Posterior cingulate gyrus (tissue), 11 donors: Measurements from ENCODE around the gene HHAT.
A peak's percentile ranks its signal among the peaks of the same experiment; 100 is the strongest.

Experiments
- DNase-seq, 10 donors: peaks; one replicate each; pipeline versions ENCODE4 v3.0.0 to v3.0.0-alpha.2; 2020 to 2021; ENCODE audit warnings: mixed read lengths in 3 of 10
- intact Hi-C: fragments of 100-400 bp; cut with DNase I; formaldehyde crosslinking; loops from one replicate; pipeline ENCODE4 v1.15.1; 2023

The HHAT gene

DNA sequence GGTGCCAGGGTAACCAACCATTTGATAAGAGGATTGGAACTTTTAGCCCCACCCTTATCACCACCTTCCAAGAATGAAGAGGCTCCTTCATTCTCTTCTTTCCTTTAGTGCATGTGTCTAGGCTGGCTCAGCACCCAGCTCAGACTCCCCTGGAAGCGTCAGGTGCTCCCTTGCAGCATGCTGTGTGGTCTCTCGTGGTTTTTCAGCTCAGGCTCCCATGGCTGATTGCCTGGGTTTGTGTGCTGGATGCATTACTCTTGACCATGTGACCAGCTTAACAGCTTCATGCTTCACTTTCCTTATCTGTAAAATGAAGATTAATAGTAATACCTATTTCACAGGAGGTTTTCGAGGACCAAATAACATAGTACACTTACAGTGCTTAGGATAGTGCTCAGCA, 198.4 kb downstream of the HHAT start:
- DNase-seq, result no peak
- intact Hi-C loops, result no loop called here

DNA sequence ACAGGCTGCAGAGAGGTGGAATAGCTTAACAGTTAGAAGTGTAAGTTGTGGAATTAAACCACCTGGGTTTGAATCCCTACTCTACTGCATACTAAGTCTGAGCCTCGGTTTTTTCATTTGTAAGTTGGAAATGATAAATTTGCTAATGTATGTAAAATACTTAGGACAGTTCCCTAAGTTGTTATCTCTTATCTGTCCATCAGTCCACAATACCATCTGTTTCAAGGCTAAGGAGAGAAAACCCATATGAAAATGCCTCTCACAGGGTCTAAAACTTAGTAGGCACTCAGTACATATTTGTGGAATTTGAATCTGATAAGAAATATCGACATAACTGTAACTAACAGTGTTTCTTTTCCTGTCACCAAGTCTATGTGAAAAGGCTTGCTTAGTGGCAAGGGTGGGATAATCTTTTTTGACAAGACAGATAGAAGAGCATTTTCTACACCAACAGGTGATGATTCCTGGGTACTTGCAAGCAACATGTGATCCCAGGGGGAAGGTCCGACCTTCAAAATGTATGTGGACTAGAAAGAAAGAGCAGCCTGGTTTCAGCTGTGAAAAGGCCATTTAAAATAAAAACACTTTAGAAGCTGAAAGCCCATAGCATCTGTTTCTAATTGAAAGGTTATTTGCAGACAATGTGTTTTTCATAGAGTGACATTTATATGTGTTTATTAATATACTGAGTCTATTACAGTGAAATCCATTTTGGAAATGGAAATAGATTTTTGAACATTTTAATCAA, 202.9 kb downstream of the HHAT start:
- intact Hi-C loops, result no loop called here
- DNase-seq, result no peak

DNA sequence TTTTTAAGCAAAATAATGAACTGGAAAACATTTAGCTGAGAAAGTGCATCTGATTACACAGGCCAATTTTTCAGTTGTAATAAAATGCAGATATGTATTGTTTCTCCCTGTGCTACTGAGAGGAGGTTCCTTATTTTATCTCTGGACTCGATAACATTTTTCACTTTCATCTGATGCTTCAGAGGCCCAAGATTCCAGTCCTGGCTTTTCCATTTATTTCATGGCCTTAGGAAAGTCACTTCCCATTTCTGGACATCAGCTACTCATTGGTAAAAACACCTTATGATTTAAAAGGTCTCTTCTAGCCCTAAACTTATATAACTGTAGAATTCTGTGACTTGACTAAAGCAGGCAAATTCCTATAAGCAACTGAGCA, 203.5 kb downstream of the HHAT start:
- no peak for DNase-seq
- intact Hi-C loops, result no loop called here

DNA sequence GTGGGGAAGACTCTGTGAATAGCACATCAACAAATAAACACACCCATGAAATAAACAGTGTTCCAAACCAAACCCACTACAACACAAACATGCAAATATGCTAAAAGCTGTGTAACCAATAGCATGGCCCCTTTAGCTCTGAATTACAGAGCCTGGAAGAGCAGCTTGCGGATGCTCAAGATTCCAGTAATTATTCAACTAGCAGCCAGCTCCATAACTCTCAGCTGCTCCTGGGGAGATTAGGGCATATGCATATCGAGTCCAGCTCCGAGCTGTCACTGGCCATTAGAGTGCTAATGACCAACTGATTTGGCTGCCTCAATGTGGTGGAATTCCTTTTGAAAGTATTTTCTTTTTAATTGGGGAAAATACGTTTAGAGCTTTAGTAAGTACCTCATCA, 207.1 kb downstream of the HHAT start:
- DNase-seq, result no peak
- intact Hi-C loops, result no loop called here

DNA sequence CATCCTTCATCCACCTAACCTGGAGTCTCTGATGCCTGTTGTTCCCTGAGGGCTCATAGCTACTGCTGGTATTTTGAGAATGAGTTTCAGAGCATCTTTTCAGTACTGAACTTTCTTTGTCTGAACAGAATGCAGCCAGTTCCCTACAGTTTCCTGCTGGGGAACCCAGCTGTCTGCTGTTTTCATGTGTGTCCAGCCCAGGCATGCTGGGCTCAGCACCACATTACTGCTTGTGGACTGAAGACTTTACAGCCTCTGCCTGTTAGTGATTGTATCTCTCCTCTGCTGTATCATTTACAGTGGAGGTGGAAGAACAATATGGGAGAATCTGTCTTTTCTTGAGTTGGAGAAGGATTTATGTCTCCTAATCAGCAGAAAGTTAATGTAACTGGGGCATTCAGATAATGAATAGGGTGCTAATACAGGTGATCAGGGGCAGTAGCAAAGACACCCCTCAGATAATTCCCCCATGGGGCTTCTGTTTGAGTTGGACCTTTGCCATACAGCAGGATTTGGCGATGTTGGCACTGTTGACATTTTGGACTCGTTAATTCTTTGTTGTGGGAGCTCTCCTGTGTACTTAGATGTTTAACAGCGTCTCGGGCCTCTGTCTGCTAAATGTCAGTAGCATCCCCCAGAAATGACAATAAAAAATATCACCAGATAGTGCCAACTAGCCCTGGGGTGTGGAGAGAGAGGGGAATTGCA, 207.7 kb downstream of the HHAT start:
- no peak for DNase-seq
- intact Hi-C loops, result no loop called here

DNA sequence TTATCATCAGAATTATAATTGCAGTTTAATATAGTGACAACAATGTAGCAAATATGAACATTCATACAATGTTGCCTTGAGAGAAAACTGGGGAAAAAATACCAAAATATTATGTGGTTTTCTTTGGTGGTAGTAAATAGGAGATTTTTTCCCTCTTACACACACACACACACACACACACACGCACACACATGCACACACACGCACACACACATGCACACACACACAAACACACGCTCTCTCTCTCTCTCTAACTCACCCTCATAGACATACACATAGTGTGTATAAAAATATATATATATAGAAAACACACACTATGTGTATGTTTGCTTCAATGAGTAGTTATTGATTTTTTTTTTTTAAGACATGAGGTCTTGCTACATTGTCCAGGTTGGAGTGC, 211.6 kb downstream of the HHAT start:
- no peak for DNase-seq
- intact Hi-C loops, result no loop called here

DNA sequence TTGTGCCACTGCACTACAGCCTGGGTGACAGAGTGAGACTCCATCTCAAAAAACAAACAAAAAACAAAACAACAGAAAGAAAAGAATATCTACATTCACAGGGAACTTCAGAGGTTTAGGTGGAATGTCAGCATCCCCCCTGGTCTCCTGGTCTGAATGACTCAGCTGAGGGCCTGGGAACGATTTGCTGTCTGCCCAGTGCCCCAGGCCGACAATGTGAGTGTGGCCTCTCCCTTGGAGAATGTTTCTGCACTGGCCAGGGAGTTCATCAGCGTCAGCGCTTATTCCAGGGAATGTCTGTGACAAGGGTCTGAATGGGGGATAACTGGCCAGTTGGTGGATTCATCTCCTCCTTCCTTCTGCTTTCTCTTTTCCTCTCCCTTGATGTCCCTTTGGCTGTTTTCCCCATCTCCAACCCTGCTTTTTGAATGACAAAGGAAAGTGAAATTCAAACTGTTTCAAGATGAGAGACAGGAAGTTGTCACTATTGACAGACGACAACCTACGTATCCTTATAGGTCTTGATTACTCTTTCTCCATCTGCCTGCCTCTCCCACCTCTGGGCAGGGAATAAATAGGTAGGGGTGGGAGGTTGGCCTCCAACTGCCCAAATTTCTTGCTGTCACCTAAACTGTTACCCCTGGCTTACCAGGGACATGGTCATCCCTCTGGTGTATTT, 213.1 kb downstream of the HHAT start:
- DNase-seq, result no peak
- intact Hi-C loops, result no loop called here

DNA sequence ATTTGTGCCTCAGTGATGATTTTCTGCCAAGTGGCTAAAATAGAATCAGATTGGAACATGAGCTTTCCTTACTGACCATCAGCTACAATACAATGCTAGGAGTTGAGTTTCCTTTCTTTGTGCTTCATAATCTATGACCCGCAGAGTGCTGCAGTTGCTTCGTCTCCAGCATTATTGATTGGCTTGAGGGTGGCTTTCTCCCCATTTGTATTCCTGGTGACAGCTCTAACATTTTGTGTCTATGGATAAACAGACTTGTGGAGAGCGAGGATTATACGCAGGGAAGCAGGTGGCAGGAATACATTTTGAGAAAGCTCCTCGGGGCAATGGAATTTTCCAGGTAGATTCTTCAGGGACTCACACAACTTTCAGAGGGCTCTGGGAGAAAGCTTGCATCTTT, 223.2 kb downstream of the HHAT start:
- DNase-seq, result no peak
- intact Hi-C loops, result no loop called here

DNA sequence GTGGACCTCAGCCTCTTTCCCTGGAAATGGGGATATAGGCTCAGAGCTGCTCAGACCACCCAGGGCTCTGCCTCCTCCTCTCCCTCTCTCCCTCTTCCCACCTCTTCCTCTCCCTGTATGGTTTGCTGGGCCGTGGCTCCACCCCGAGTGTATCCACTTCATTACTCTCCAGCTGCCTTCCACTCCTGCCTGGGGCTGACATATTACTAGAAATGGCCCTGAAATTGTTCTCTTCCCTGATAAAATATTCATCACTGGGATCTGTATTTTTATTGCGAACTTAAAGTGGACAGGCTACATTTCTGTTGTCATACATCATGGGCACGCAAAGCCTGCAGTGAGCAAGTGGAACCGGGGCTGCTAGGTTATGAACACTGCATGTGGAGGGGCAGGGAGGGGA, 225.0 kb downstream of the HHAT start:
- DNase-seq, result no peak
- intact Hi-C loops, result no loop called here

DNA sequence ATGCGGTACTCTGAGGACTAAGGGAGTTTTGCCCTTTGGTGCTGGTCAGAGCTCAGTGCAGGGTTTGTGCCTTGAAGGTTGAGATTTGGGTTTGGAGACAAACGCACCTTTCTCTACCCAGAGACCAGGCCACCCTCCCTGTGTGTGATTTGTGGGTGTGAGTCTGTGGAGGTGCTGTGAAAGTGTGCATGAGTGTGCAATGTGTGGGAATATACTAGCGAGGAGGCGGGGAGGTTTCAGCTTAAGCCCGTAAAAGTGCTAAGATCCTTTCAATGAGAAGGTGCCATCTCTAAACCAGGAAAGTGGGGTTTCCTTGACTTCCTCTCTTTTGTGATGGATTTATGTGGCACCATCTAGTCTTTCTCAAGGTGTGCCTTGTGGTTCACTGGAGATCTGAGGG, 225.7 kb downstream of the HHAT start:
- intact Hi-C loops, result no loop called here
- DNase-seq, result no peak

DNA sequence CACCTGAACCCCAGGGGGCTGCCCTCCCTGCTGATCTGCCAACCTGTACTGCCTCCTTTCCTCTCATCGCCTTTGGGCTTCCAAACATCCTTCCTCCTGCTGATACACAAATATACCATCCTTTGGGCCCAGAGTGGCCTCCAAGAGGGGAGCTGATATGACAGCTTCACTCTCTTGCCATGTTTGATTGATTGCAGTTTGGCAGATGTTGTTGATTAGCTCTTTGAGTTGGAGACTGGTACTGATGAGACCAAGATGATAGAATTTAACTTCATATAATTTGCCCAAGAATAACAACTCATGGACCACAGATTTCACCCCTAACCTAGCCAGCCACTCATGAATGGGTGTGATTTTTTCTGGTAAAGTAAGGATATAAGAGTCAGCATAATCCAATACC, 227.8 kb downstream of the HHAT start:
- intact Hi-C loops, result no loop called here
- DNase-seq, result no peak

DNA sequence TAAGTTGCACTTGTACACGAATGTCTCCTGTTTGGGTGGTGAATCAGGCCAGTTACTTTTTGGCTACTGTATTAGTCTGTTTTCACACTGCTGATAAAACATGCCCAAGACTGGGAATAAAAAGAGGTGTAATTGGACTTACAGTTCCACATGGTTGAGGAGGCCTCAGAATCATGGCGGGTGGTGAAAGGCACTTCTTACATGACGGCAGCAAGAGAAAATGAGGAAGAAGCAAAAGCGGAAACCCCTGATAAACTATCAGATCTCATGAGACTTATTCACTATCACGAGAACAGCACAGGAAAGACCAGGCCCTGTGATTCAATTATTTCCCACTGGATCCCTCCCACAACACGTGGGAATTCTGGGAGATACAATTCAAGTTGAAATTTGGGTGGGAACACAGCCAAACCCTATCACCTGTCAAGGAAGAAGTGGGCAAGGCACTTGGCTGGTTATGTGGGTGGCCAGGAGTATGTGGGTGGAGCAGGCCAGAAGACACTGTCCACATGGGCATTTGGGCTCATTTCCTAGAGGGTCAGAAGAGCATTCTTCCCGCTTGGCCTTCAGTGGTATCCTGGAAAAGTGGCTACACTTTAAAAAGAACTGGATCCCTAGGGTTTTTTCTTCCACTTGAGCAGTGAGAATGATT, 228.8 kb downstream of the HHAT start:
- no peak for DNase-seq
- intact Hi-C loops, result no loop called here

DNA sequence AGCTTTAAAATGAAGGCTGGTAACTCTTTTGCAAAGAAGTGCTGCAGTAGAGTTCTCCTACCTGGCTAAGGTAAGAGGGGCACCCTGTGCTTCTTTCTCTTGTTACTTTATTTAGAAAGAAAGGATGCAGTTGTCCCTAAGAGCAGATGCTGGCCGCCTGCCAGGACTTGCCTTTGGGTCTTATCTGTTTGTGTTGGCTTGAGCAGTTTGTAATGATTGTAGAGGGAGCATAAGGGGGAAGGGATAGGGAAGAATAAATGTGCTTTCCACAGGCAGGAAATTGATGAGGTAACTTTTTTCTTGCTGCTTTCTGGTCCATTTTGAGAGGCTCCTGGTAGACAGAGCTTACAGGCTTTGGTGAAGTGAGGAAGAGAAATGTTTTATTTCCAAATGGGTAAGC, 229.6 kb downstream of the HHAT start:
- DNase-seq, result no peak

DNA sequence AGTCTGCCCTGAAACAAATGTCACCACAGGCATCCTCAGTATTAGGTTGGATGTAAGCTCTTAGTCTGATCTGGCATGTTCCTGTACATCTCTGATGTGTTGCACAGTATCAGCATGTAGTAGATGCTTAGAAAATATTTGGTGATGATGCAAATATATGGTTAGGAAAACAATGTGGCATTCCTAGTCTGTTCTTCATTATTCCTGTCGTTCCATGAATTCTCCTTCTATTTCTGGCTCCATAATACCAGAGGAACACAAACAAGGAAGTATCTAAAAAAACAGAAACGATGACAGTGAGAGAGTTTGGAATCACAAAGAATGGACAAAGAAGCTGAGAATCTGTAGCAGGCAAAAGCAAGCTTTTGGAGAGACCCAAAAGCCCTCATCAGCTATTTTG, 236.6 kb downstream of the HHAT start:
- no peak for DNase-seq
- intact Hi-C loops, result no loop called here

More for the DNA sequence above, 229.6 kb downstream of the HHAT start:
- intact Hi-C loops, result no loop called here

DNA sequence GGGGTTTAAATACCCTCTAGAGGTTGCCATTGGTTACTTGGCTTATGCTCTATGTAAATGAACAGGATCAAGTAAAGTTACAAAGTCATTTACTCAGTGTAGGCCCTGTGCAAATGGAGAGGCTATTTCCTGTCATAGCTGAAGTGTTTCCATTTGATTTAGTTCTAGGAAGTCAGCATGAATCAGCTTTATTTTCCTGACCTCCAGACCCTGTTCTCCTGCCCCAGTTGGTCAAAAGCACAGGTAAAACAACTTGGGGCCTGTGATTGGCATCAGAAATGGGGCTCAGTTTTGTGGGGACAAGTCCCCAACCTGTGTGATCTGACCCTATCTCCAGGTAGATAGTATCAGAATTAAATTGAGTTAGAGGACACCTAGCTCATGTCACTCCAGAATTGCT, 239.9 kb downstream of the HHAT start:
- DNase-seq, result no peak
- intact Hi-C loops, result no loop called here

DNA sequence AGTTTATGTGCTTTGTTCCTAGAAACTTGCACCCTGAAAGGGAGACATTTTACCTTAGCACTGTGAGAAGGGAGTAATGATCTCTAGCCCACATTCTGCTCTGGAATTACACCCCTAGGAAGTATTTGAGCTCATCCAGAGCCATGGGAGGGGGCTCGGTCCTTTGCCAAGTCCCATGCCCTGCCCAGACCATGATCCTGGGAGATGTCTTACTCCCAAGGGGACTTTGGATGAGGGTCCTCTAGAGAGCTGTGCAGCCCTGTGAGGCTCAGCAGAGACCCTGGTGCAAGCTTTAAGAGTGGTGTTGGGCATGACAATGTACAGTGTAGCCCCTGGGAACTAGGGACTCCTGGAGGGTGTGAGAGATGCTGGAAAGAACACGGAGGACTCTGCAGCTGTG, 241.4 kb downstream of the HHAT start:
- intact Hi-C loops, result no loop called here
- DNase-seq, result no peak

DNA sequence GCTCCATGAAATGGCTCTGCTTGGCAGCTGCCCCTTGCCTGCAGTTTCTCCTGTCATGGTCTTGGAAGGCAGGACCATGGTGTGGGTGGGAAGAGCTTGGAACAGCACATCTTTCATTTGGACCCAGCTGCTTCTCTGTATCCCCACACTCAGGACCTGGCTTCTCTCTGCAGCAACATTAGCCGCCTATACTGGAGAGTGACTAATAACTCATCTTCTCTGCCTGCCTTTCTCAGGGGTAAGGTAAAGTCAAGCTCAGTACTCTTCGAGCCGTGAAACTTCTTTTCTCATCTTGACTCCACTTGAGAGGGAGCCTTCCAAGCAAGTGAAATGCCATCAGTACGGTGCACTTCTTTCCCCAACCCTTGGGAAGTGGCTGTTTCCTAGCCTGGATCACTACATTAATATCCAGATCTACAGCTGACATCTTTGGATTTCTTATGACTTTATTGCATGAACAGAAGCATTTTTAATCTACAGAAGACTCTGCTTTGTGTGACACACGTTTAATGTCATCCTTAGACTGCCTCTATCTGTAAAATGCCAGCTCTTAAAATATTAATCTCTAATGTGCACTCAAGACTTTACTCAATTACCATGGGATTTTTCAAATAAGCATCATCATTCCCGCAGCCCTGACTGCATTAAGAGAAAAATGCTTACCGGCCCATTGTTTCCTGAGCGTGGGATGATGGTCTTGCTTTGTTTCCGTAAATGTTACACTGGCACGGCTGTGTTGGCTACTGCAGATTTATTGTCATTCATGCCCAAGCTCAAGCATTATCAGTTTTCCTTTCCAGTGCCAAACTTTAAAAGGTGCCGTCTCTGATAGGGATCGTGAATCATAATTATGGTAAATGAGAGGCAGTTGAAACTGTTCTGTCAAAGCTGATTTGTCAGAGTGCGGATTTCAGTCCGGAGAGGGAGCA, 242.9 kb downstream of the HHAT start:
- intact Hi-C loops, result no loop called here
- DNase-seq, result peak in 1 of 10 donors; percentile 77

DNA sequence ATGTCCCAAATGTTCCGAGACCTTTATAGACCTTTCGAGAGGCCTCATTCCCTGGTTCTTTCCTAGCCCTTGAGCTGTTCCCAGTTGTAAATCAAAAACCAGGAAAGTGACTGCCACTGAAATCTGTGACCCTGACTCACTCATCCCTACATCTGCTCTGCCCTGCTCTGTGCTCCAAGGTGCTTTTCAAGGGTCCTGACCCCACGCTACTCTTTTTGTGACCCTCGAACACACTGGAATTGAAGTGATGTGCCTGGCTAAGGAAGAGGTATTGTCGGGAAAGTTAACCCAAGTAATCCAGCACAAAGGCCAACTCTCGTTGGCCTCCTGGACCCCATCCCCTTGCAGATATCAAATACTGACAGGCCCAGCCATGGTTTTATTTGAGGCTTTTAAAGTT, 244.4 kb downstream of the HHAT start:
- intact Hi-C loops, result no loop called here
- no peak for DNase-seq

DNA sequence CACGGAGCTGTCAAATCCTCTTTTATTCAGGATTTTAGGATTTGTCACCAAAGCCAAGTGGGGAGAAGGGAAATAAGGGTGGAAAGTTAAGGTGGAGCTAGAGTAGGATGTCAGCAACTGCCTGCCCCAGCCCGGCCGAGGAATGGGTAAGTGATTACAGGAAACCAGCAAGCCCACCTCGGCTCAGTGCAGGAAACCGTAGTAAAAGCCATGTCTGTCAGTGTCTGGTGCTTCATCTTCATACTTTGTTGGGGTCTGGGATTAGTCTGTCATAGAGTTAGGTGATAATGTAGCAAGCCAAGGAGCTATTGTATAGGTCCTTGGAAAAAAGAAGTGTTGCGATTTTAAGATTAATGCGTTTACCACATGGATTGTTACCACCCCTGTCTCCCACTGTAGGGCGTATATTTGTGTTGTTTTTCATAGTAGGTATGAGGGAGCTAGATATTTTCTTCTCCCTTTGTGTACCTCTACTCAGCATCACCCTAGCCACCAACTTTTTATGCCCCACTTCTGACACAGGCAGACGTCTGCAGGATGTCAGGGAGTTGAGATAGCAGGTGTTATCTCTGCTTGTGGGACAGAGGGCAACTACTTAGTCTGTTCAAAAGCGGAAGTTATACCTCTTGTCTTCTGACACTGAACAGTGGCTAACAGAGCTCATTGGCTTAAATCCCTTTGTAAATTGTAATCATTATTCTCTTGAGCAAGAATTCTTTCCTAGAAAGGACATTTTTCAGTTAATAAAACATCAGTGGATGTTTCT, 253.7 kb downstream of the HHAT start:
- DNase-seq, result no peak
- intact Hi-C loops, result no loop called here
